ENCODE measurements around the gene AKAP13. TPM values are rescaled to one million over a fixed set of nuclear protein-coding genes. Genes with fewer than 3 reads are reported as not detected.

Gene AKAP13
- total RNA-seq, 2 donors from 2014 or later = 228 to 273 TPM

DNA sequence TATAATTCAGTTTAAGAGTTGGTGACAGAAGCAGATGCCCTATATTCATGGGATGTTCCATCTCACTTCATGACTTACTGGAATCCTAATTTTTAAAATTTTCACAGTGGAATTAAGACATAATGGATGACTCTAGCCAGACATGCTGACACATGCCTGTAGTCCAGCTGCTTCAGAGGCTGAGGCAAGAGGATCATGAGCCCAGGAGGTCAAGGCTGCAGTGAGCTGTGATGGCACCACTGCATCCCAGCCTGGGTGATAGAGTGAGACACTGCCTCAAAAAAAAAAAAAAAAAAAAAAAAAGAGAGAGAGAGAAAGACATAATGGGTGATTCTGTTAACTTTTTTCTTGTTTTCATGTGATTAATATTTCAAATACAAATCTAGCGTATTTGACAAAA lies 290.8 kb downstream of the AKAP13 start:
- Histone ChIP-seq H3K4me3 (no peak overlapping the region), H3K9me3 (no peaks in the 10 kb centered on the region), H3K4me1 (ENCODE audit: control insufficient read depth in 1 of 2, low read depth in 2 of 2) (peaks cover 30 to 55% of the 10 kb centered on the region in 2 donors), H3K27me3 (replicated peaks; ENCODE audit: insufficient read depth) (no peaks in the 10 kb centered on the region), H3K36me3 (peaks cover 10% of the 10 kb centered on the region), H3K27ac (peak overlapping the region; percentile 37 to 71)
- TF ChIP-seq CTCF (IDR thresholded peaks at IDR 0.05) = no peak
- DNase-seq (ENCODE audit: low spot score) = no peak
- ATAC-seq (ENCODE audit: insufficient number of reproducible peaks, low FRiP score, low read depth) = no peak

GRCh38 chr15:85672332-85673084 lies 292.1 kb downstream of the AKAP13 start:
- peaks cover 15% of the 10 kb centered on the region for H3K36me3 ChIP-seq
- ATAC-seq (ENCODE audit: insufficient number of reproducible peaks, low FRiP score, low read depth) (no peak), DNase-seq (ENCODE audit: low spot score) (no peak)
- no peaks in the 10 kb centered on the region for H3K9me3 ChIP-seq
- peak overlapping the region; percentile 37 to 71 for H3K27ac ChIP-seq
- no peaks in the 10 kb centered on the region for H3K27me3 ChIP-seq (replicated peaks; ENCODE audit: insufficient read depth)
- TF ChIP-seq CTCF (IDR thresholded peaks at IDR 0.05) = no peak
- peaks cover 25 to 45% of the 10 kb centered on the region in 2 donors for H3K4me1 ChIP-seq (ENCODE audit: control insufficient read depth in 1 of 2, low read depth in 2 of 2)
- H3K4me3 ChIP-seq = no peak overlapping the region

GRCh38 chr15:85673326-85673725 lies 292.9 kb downstream of the AKAP13 start:
- no peak for TF ChIP-seq CTCF (IDR thresholded peaks at IDR 0.05)
- H3K4me3 ChIP-seq = no peak overlapping the region
- no peaks in the 10 kb centered on the region for H3K27me3 ChIP-seq (replicated peaks; ENCODE audit: insufficient read depth)
- peak overlapping the region; percentile 3 to 71 for H3K27ac ChIP-seq
- H3K36me3 ChIP-seq = peaks cover 15% of the 10 kb centered on the region
- H3K4me1 ChIP-seq (ENCODE audit: control insufficient read depth in 1 of 2, low read depth in 2 of 2) = peaks cover 20 to 39% of the 10 kb centered on the region in 2 donors
- no peaks in the 10 kb centered on the region for H3K9me3 ChIP-seq
- ATAC-seq (ENCODE audit: insufficient number of reproducible peaks, low FRiP score, low read depth) (no peak), DNase-seq (ENCODE audit: low spot score) (no peak)

DNA sequence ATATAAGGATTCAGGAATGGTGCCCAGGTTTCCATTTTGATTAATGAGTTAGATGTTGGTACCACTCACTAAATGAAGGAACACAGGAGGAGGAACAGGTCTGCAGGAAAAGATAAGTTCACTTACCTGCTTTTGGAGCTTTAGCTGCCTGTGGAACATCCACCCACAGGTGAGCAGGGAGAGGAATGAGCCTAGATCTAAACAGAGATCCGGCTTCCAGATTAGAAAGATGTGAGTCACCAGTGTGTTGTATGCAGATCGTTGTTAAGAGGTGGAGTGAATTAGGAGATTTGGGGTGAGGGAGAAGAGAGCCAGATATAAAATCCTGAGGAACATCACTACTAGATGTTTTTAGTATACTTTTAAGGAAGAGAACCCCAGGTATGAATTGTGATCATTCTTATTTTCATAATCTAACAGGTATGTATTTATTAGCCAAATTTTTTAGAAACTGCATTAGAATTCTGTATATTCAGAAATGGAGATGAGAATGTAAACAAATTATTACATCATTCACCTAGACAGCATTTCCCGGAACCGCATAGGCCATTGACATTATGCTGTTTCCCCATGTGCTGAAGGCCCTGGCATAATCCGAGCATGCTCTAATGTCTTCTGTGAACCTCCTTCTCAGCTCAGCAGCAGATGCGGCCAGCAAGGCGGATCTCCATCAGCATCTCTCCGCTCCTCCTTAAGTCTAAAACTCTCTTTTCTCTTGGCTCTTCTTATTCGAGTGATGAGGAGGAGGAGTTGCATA lies 296.1 kb downstream of the AKAP13 start:
- H3K27ac ChIP-seq = no peak overlapping the region
- no peaks in the 10 kb centered on the region for H3K9me3 ChIP-seq
- no peak for TF ChIP-seq CTCF (IDR thresholded peaks at IDR 0.05)
- peaks cover 16 to 26% of the 10 kb centered on the region in 2 donors for H3K4me1 ChIP-seq (ENCODE audit: control insufficient read depth in 1 of 2, low read depth in 2 of 2)
- no peak for DNase-seq (ENCODE audit: low spot score)
- H3K4me3 ChIP-seq = no peak overlapping the region
- ATAC-seq (ENCODE audit: insufficient number of reproducible peaks, low FRiP score, low read depth) = no peak
- H3K36me3 ChIP-seq = peaks cover 12% of the 10 kb centered on the region
- H3K27me3 ChIP-seq (replicated peaks; ENCODE audit: insufficient read depth) = no peaks in the 10 kb centered on the region

DNA sequence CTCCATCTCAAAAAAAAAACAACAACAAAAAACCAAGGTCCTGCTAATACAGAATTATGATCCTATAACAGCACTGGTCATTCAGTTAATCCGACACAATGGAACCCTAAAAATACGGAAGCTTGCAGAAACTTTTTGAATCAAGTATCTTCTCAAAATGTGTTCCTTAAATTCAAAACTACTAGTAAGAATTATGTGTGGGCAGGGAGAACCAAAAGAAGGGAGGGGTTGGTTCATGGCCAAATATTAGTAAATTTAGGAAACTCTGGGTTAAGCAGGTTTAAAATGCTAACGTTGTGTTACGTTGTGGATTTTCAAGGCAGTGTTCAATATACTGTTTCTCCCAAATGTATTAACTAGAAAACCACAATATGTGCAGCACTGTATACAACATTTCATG lies 298.8 kb downstream of the AKAP13 start:
- ATAC-seq (ENCODE audit: insufficient number of reproducible peaks, low FRiP score, low read depth) = no peak
- H3K27ac ChIP-seq = no peak overlapping the region

More for the DNA sequence above, 298.8 kb downstream of the AKAP13 start:
- Histone ChIP-seq H3K4me1 (ENCODE audit: control insufficient read depth in 1 of 2, low read depth in 2 of 2) (peaks cover 0 to under 1% of the 10 kb centered on the region in 2 donors), H3K27me3 (replicated peaks; ENCODE audit: insufficient read depth) (no peaks in the 10 kb centered on the region), H3K9me3 (no peaks in the 10 kb centered on the region), H3K36me3 (peaks cover 24% of the 10 kb centered on the region), H3K4me3 (no peak overlapping the region)
- no peak for DNase-seq (ENCODE audit: low spot score)
- TF ChIP-seq CTCF (IDR thresholded peaks at IDR 0.05) = no peak

Measured in thoracic aorta (tissue), 2 donors.